ENCODE results near the gene NAA11. TPM values are rescaled to one million over a fixed set of nuclear protein-coding genes. Genes with fewer than 3 reads are reported as not detected.
A peak's percentile ranks its signal among the peaks of the same experiment; 100 is the strongest.
"Not testable (repeated sequence)": the region's sequence is repeated elsewhere in the genome, so short reads cannot be mapped to it uniquely, and the experiment has no call there.

NAA11 gene
- total and polyA plus RNA-seq, 2 experiments from 2014 or later: not detected

- no peaks in the 10 kb centered on the region for H3K36me3 ChIP-seq
- no peaks in the 10 kb centered on the region for H3K9me3 ChIP-seq (ENCODE audit: low read depth)
- H3K27me3 ChIP-seq: no peaks in the 10 kb centered on the region
- peaks cover 17% of the 10 kb centered on the region for H3K4me1 ChIP-seq (ENCODE audit: low read depth)
- no peak for DNase-seq (ENCODE audit: low read depth in 1 of 2, low spot score in 1 of 2)
- H3K4me3 ChIP-seq: no peak overlapping the region
- TF ChIP-seq CTCF (IDR thresholded peaks at IDR 0.05; ENCODE audit: low read depth, low read length): no peak
- H3K27ac ChIP-seq: no peak overlapping the region
Observed at GRCh38 chr4:79281566-79282359, 44.1 kb downstream of the NAA11 start.

GRCh38 chr4:79277467-79277866 is 48.4 kb downstream of the NAA11 start:
- H3K36me3 ChIP-seq; H3K4me3 ChIP-seq; DNase-seq (ENCODE audit: low read depth in 1 of 2, low spot score in 1 of 2); H3K9me3 ChIP-seq (ENCODE audit: low read depth); H3K27me3 ChIP-seq; H3K27ac ChIP-seq: not testable (repeated sequence)
- peaks cover 20% of the 10 kb centered on the region for H3K4me1 ChIP-seq (ENCODE audit: low read depth)

- no peaks in the 10 kb centered on the region for H3K9me3 ChIP-seq (ENCODE audit: low read depth)
- no peak for DNase-seq (ENCODE audit: low read depth in 1 of 2, low spot score in 1 of 2)
- peaks cover 13% of the 10 kb centered on the region for H3K4me1 ChIP-seq (ENCODE audit: low read depth)
- no peak for TF ChIP-seq CTCF (IDR thresholded peaks at IDR 0.05; ENCODE audit: low read depth, low read length)
- no peak overlapping the region for H3K4me3 ChIP-seq
- no peaks in the 10 kb centered on the region for H3K36me3 ChIP-seq
- no peaks in the 10 kb centered on the region for H3K27me3 ChIP-seq
- peak overlapping the region; percentile 65 for H3K27ac ChIP-seq
Observed at GRCh38 chr4:79273915-79274314, 51.9 kb downstream of the NAA11 start.

GRCh38 chr4:79272761-79273160 is 53.1 kb downstream of the NAA11 start:
- Histone ChIP-seq H3K36me3 (no peaks in the 10 kb centered on the region), H3K27me3 (no peaks in the 10 kb centered on the region), H3K4me1 (ENCODE audit: low read depth) (peaks cover 13% of the 10 kb centered on the region), H3K4me3 (no peak overlapping the region), H3K27ac (peak overlapping the region; percentile 65), H3K9me3 (ENCODE audit: low read depth) (no peaks in the 10 kb centered on the region)
- no peak for TF ChIP-seq CTCF (IDR thresholded peaks at IDR 0.05; ENCODE audit: low read depth, low read length)
- DNase-seq (ENCODE audit: low read depth in 1 of 2, low spot score in 1 of 2): no peak

GRCh38 chr4:79272126-79272525 is 53.7 kb downstream of the NAA11 start:
- Histone ChIP-seq H3K4me1 (ENCODE audit: low read depth) (peaks cover 13% of the 10 kb centered on the region), H3K9me3 (ENCODE audit: low read depth) (no peaks in the 10 kb centered on the region), H3K36me3 (no peaks in the 10 kb centered on the region), H3K4me3 (no peak overlapping the region), H3K27me3 (no peaks in the 10 kb centered on the region), H3K27ac (no peak overlapping the region)
- DNase-seq (ENCODE audit: low read depth in 1 of 2, low spot score in 1 of 2): no peak
- TF ChIP-seq CTCF (IDR thresholded peaks at IDR 0.05; ENCODE audit: low read depth, low read length): no peak

- no peak for DNase-seq (ENCODE audit: low read depth in 1 of 2, low spot score in 1 of 2)
- Histone ChIP-seq H3K4me1 (ENCODE audit: low read depth) (peaks cover 7% of the 10 kb centered on the region), H3K27ac (no peak overlapping the region), H3K4me3 (no peak overlapping the region), H3K36me3 (no peaks in the 10 kb centered on the region), H3K27me3 (no peaks in the 10 kb centered on the region), H3K9me3 (ENCODE audit: low read depth) (no peaks in the 10 kb centered on the region)
- no peak for TF ChIP-seq CTCF (IDR thresholded peaks at IDR 0.05; ENCODE audit: low read depth, low read length)
Observed at GRCh38 chr4:79267671-79268070, 58.2 kb downstream of the NAA11 start.

All from cardiac muscle cell (in vitro differentiated cells and primary cell).